OCI-LY1 (cell line): Measurements from ENCODE around the gene WDR20.

Experiments
- H2AFZ ChIP-seq: fragments of 200-600 bp; sonication (generic), shearing (Covaris generic); 2 replicates; pipeline ENCODE4 v1.6.0; 2014; ENCODE audit warnings: antibody characterized with exemption, mild to moderate bottlenecking, low read length
- H3F3A ChIP-seq: fragments of 200-600 bp; sonication (generic), shearing (Covaris generic); 2 replicates; pipeline ENCODE4 v1.6.0; 2014; ENCODE audit warnings: mild to moderate bottlenecking, antibody characterized with exemption, low read length, moderate library complexity; ENCODE audit not compliant: insufficient read depth
- H3K27ac ChIP-seq: fragments of 200-600 bp; sonication (generic); 2 replicates; pipeline ENCODE4 v1.5.1; 2014; ENCODE audit warnings: low read length, mixed run types, mild to moderate bottlenecking, low read depth; ENCODE audit not compliant: poor library complexity, severe bottlenecking
- H3K27me3 ChIP-seq: fragments of 200-600 bp; sonication (generic); 2 replicates; pipeline ENCODE4 v1.6.0; 2014; ENCODE audit warnings: antibody characterized with exemption, mild to moderate bottlenecking, low read length, moderate library complexity; ENCODE audit not compliant: insufficient read depth
- H3K36me3 ChIP-seq: fragments of 200-600 bp; sonication (generic); 2 replicates; pipeline ENCODE4 v1.6.1; 2014; ENCODE audit warnings: mild to moderate bottlenecking, antibody characterized with exemption, low read length, moderate library complexity, mixed read lengths; ENCODE audit not compliant: insufficient read depth
- H3K4me1 ChIP-seq: fragments of 200-600 bp; sonication (generic); 2 replicates; pipeline ENCODE4 v1.5.1; 2014; ENCODE audit warnings: mild to moderate bottlenecking, low read length, moderate library complexity; ENCODE audit not compliant: insufficient read depth, severe bottlenecking
- H3K4me2 ChIP-seq: fragments of 200-600 bp; sonication (generic), shearing (Covaris generic); 2 replicates; pipeline ENCODE4 v1.6.1; 2014; ENCODE audit warnings: low read length
- H3K4me3 ChIP-seq: fragments of 200-600 bp; sonication (generic); 2 replicates; pipeline ENCODE4 v1.5.1; 2014; ENCODE audit warnings: low read length, low read depth, mild to moderate bottlenecking, mixed read lengths; ENCODE audit not compliant: poor library complexity, severe bottlenecking
- H3K79me2 ChIP-seq: fragments of 200-600 bp; shearing (Covaris generic); 2 replicates; pipeline ENCODE4 v1.6.1; 2016; ENCODE audit warnings: mixed run types, low read length, mixed read lengths; ENCODE audit not compliant: insufficient read depth
- H3K9ac ChIP-seq: fragments of 200-600 bp; sonication (generic), shearing (Covaris generic); 2 replicates; pipeline ENCODE4 v1.6.1; 2014; ENCODE audit warnings: mild to moderate bottlenecking, low read length, mixed read lengths
- H3K9me2 ChIP-seq: fragments of 200-600 bp; sonication (generic), shearing (Covaris generic); 2 replicates; pipeline ENCODE4 v1.6.1; 2014; ENCODE audit warnings: low read depth, mild to moderate bottlenecking, low read length, mixed read lengths
- H3K9me3 ChIP-seq: fragments of 200-600 bp; shearing (Covaris generic); 2 replicates; pipeline ENCODE4 v1.6.1; 2014; ENCODE audit warnings: low read length, mixed read lengths
- H4K20me1 ChIP-seq: fragments of 200-600 bp; sonication (generic), shearing (Covaris generic); 2 replicates; pipeline ENCODE4 v1.6.0; 2016; ENCODE audit warnings: mild to moderate bottlenecking, low read length; ENCODE audit not compliant: insufficient read depth
- CTCF ChIP-seq: fragments of 200-600 bp; sonication (generic), shearing (Covaris generic); IDR thresholded peaks from 2 replicates; pipeline ENCODE4 v1.5.1; 2017; ENCODE audit warnings: mild to moderate bottlenecking, antibody characterized with exemption, low read length, moderate library complexity, mixed read lengths
- EZH2 ChIP-seq: fragments of 200-600 bp; sonication (generic), shearing (Covaris generic); IDR thresholded peaks from 2 replicates; pipeline ENCODE4 v1.8.0; 2017; ENCODE audit warnings: borderline replicate concordance, mixed run types, mild to moderate bottlenecking, antibody characterized with exemption, low read length, moderate library complexity, mixed read lengths

The WDR20 gene

GRCh38 chr14:102251161-102251560 is 111.5 kb downstream of the WDR20 start:
- Histone ChIP-seq H3K9ac (no peak overlapping the region), H3K4me2 (no peak overlapping the region), H4K20me1 (no peaks in the 10 kb centered on the region), H3F3A (no peaks in the 10 kb centered on the region), H2AFZ (no peak overlapping the region), H3K36me3 (no peaks in the 10 kb centered on the region), H3K79me2 (no peaks in the 10 kb centered on the region), H3K27ac (no peak overlapping the region), H3K4me3 (no peak overlapping the region), H3K27me3 (no peaks in the 10 kb centered on the region), H3K9me2 (no peaks in the 10 kb centered on the region), H3K9me3 (no peaks in the 10 kb centered on the region), H3K4me1 (no peaks in the 10 kb centered on the region)
- TF ChIP-seq CTCF: no peak
- no peak for TF ChIP-seq EZH2

- H3K27ac ChIP-seq: no peak overlapping the region
- H3K4me1 ChIP-seq: no peaks in the 10 kb centered on the region
- no peak overlapping the region for H3K4me3 ChIP-seq
- no peak overlapping the region for H3K4me2 ChIP-seq
- TF ChIP-seq EZH2 (no peak), CTCF (no peak)
- no peaks in the 10 kb centered on the region for H4K20me1 ChIP-seq
- H3K9ac ChIP-seq: no peak overlapping the region
- H2AFZ ChIP-seq: no peak overlapping the region
- no peaks in the 10 kb centered on the region for H3K36me3 ChIP-seq
- no peaks in the 10 kb centered on the region for H3K27me3 ChIP-seq
- no peaks in the 10 kb centered on the region for H3K79me2 ChIP-seq
- no peaks in the 10 kb centered on the region for H3K9me3 ChIP-seq
- H3K9me2 ChIP-seq: no peaks in the 10 kb centered on the region
- H3F3A ChIP-seq: no peaks in the 10 kb centered on the region
Observed at GRCh38 chr14:102252834-102253801, 113.4 kb downstream of the WDR20 start.

- Histone ChIP-seq H4K20me1 (no peaks in the 10 kb centered on the region), H2AFZ (no peak overlapping the region), H3K27ac (no peak overlapping the region), H3K4me3 (no peak overlapping the region), H3K36me3 (no peaks in the 10 kb centered on the region), H3K9ac (no peak overlapping the region), H3K4me1 (no peaks in the 10 kb centered on the region), H3K27me3 (no peaks in the 10 kb centered on the region), H3F3A (no peaks in the 10 kb centered on the region), H3K9me2 (no peaks in the 10 kb centered on the region), H3K79me2 (no peaks in the 10 kb centered on the region), H3K4me2 (no peak overlapping the region), H3K9me3 (no peaks in the 10 kb centered on the region)
- TF ChIP-seq CTCF: no peak
- TF ChIP-seq EZH2: no peak
Observed at GRCh38 chr14:102255401-102256190, 115.9 kb downstream of the WDR20 start.
